ENCODE data around the gene MAFB.

The MAFB gene

GRCh38 chr20:40702504-40702903, 13.5 kb upstream of the MAFB start:
- DNase-seq: peak in 1 of 2 donors; percentile 14

DNA sequence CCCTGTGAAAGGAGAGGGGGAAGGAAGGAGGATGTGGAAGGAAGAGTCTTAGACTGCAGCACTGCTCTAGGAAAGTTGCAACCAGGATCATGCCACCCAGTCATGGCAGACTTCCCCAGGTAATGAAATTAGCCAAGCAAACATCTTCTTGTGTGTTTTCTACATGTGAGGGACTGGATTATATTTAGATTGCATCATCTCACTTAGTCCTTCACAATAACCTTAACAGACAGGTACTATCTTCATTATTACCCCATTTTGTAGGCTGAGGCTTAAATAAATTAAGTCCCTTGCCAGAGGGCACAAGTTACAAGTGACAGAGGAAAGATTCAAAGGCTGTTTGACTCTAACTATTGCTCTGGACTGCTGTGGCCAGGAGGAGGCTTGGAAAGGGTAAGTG, 9.7 kb upstream of the MAFB start:
- DNase-seq: no peak

- DNase-seq: no peak
These were observed 9.2 kb upstream of the MAFB start for GRCh38 chr20:40698281-40698680.

DNA sequence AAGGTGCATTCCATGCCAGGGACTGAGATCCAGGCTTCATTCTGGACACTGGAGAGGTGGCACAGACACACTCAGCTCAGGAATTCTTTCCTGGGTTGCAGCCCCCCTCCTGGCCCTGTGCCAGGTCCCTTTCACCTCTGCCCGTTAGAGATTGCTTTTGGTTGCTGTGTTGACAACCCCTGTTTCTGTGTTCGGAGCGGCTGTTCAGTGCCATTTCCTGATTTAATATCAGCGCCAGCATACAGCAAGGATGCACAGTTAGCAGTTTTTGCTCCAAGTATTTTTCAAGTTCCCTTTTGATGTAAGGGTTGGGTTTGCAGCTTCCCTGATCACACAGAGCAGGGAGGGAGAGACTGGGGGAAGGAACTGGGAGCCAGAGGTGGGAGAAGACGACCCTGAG, 8.5 kb upstream of the MAFB start:
- peak in 1 of 2 donors; percentile 27 for DNase-seq

GRCh38 chr20:40695214-40695613, 6.2 kb upstream of the MAFB start:
- DNase-seq: no peak

DNA sequence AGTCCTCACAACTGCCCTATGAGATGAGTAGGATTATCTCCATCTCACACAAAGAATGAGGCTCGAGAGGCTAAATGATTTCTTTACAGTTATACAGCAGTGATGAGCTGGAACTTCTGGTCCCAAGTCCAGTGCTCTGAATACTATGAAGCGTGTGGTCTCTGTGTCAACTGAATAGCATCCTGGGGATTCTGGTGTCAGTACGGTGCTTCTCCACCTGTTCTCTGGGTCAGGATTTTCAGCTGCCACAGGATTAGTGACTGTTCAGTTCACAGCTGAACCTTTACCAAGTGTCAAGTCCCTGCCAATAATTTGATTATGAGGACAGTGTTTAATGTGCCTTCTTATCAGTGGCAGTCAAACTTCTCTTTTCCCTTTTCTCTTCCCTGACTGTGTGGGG, 5.2 kb upstream of the MAFB start:
- no peak for DNase-seq

GRCh38 chr20:40692240-40693011, 3.4 kb upstream of the MAFB start:
- no peak for DNase-seq

GRCh38 chr20:40691566-40692239, 2.7 kb upstream of the MAFB start:
- no peak for DNase-seq

DNA sequence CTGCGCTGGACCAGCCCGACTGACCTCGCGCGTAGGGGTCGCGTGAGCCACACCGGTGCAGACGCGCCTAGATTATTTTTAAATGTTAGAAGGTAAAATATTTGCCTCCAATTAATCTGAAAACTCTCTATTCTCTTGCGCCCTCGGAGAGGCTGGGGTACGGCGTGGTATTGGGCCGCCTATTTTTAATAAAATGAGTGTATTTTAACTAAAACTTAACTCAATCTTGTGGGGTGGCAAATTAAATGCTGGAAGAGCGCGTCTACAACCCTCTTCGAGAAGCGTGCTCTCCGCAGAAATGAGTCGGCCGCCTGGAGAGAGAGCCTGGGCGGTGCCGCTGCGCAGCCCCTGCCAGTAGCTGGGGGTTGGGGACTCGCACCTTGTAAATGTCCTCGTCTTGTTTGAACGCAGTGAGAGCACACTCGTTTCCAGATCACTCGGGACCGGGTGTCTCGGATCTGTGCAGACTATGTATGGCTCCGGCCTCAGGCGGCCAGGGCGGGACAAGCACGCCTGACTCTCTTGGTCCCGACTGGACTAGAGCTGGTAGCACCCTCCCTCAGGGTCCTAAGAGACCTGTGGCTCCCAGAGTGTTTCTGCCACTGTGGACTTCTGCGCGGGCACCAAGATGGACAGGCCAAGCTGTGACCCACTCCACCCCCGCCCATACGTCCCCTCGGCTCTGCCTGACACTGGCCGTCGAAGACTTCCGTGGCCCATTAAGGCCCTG, 2.0 kb upstream of the MAFB start:
- no peak for DNase-seq

- peak; percentile 79 to 95 for DNase-seq
These were observed 1.2 kb upstream of the MAFB start for GRCh38 chr20:40689943-40690835.

DNA sequence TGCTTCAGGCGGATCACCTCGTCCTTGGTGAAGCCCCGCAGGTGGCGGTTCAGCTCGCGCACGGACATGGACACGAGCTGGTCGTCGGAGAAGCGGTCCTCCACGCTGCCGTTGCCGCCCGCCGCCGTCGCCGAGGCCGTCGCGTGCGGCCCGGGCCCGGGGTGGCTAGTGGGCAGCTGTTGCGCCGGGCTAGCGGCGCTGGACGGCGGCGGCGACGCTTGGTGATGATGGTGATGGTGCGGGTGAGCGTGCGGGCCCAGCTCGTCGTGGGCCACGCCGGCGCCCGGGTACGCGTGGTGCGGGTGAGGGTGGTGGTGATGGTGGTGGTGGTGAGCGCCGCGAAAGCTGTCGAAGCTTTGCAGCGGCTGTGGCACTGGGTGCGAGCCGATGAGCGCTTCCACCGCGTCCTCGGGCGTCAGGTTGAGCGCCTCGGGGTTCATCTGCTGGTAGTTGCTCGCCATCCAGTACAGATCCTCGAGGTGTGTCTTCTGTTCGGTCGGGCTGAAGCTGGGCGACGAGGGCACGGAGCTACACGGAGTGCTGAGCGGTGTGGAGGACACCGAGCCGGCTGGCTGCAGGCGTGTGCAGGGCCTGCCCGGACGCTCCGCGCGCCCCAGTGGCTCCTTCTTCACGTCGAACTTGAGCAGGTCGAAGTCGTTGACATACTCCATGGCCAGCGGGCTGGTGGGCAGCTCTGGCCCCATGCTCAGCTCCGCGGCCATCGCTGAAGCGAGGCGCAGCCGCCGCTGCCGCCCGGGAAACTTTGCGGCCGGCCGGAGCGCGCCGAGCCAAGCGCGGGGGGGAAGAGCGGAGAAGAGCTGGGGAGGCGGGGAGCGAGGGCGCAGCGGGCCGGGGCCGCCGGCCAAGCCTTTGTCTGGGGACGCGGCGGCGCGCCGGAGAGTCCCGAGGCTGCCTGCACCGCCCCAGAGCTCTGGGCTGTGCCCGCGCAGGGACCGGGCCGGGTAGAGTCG, 622 bp downstream of the MAFB start:
- DNase-seq: no peak

DNA sequence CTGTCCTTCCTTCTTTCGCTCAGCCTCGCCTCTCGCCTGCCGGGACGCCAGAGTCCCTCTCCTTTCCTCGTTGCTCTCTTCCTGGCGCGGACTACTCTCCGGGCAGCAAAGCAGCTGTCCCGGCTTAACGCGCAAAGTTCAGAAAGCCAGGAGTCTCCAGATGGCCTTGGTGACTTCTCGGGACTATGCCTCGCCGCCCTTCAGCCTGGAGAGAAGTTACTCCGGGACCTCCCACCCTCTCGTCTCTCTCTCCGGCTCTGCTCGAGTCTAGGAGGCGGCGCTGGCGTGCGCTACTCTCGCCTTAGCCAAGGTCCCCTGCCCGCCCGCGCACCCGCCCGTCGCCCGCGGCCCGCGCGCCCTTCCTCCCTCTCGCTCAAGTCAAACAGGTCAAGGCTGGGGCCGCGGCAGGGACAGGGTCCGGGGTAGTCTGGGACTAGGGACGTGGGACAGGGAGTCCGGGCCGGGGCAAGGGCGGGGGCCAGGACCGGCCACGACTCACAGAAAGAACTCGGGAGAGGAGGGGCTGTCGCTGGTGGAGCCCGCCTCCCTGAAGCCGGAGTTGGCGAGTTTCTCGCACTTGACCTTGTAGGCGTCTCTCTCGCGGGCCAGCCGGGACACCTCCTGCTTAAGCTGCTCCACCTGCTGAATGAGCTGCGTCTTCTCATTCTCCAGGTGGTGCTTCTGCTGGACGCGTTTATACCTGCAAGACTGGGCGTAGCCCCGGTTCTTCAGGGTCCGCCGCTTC, 1.5 kb downstream of the MAFB start:
- peak; percentile 48 to 53 for DNase-seq

- no peak for DNase-seq
These were observed 2.1 kb downstream of the MAFB start for GRCh38 chr20:40686893-40687292.

- no peak for DNase-seq
These were observed 2.6 kb downstream of the MAFB start for GRCh38 chr20:40686434-40686882.

- DNase-seq: no peak
These were observed 3.7 kb downstream of the MAFB start for GRCh38 chr20:40685349-40685748.

GRCh38 chr20:40683894-40684268, 5.2 kb downstream of the MAFB start:
- no peak for DNase-seq

- DNase-seq: peak in 1 of 2 donors; percentile 44
These were observed 5.7 kb downstream of the MAFB start for GRCh38 chr20:40683221-40683893.

- DNase-seq: no peak
These were observed 6.7 kb downstream of the MAFB start for GRCh38 chr20:40682104-40682981.

GRCh38 chr20:40681684-40682083, 7.4 kb downstream of the MAFB start:
- no peak for DNase-seq
